GM21447 (cell line): ENCODE data around the gene TRAPPC10.
"Not testable (repeated sequence)": the region's sequence is repeated elsewhere in the genome, so short reads cannot be mapped to it uniquely, and the experiment has no call there.

Experiments used
- ATAC-seq: cut with Tn5 transposase; IDR thresholded peaks from one replicate; pipeline ENCODE4 v1.9.1; 2021; ENCODE audit not compliant: unreplicated experiment

The TRAPPC10 gene

DNA sequence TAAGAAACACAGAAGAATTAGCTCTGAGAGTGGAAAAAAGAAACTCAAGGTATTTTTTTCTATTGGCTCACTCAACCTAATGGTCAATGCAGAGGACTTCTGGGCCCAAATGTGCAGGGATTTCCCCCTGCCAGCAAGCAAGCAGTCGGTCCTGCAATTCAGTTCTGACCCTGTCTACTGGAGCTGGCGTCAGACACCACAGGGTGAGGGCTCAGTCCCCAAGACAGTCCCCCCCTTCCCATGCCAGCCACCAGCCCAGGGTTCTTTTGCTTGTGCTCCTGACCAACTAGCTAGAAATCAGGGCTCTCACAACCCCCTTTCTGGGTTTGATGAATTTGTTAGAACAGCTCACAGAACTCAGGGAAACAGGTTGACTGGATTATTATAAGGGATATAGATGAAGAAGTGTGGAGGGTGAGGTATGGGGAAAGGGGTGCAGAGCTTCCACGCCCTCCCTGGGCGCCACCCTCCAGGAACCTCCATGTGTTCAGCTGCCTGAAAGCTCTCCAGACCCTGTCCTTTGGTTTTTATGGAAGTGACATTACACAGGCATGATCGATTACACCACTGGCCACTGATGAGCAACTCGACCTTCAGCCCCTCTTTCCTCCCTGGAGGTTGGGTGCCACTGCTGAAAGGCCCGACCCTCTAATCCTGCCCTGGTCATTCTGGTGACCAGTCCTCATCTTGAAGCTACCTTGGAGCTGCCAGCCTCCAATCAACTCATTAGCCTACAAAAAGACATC is 72.6 kb downstream of the TRAPPC10 start:
- ATAC-seq = no peak

DNA sequence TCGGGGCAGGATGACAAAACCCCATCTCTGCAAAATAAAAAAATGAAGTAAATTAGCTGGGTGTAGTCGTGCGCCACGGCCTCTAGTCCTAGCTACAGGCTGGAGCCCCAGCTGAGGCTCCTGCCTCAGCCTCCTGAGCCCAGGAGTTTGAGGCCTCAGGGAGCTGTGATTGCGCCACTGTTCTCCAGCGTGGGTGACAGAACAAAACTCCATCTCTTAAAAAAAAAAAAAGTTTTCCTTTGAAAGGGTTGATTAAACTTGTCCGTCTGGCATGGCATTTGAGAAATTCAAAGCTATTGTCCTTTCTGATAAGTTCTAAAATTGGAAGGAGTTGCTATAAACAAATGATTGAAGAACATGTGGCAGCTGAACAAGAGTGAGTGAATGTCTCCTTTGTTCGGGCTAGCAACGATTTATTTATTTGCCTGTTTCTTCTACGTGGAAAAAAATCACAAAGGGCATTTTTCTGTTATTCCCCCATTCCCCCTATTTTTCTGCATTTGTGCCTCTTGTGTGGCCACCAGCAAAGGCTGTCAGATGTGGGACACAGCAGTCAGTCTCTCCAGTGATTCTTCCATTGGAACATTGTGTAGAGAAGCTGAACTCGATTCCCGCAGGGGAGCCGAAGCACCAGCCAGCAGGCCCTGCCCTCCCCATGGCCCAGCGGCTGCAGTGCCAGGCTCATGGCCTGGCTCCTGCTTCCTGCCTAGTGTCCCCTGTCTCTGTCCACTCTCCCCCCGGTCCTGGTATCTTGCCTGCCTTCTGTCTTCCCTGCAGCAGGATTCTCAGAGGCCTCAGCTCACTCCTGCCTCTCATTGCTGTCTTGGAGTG is 73.6 kb downstream of the TRAPPC10 start:
- ATAC-seq = no peak

DNA sequence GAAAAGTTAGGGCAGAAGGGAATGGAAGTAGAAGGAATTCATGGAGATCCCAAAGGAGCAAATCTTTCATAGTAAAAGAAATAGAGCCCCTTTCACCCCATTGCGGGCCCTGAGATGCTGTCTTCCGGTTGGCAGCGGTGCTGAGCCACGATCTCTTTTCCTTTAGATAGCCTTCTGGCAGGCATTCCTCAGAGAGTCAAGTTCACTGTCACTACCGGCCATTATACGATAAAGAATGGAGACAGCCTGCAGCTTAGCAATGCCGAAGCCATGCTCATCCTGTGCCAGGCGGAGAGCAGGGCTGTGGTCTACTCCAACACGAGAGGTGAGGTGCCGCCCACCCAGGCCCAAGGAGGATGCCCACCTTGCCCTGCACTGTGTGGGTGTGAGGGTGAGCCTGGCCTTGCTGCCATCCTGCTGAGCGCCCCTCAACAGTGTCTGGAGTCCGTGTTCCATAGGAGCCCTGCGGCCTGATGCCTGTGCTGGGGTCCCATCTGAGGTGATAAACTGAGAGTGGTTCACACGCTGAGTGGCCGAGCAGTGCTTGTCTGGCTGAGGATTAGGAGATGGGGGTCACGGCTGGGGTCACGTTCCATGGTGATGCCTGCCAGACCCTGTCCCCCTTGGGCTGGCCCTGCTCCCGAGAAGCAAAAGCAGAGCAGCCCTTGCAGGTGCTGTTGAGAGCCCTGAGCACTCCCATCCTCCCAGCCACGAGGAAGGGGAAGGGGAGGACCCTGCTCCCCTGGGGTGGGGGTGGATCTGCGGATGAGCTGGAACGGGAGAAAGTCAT is 74.7 kb downstream of the TRAPPC10 start:
- no peak for ATAC-seq

DNA sequence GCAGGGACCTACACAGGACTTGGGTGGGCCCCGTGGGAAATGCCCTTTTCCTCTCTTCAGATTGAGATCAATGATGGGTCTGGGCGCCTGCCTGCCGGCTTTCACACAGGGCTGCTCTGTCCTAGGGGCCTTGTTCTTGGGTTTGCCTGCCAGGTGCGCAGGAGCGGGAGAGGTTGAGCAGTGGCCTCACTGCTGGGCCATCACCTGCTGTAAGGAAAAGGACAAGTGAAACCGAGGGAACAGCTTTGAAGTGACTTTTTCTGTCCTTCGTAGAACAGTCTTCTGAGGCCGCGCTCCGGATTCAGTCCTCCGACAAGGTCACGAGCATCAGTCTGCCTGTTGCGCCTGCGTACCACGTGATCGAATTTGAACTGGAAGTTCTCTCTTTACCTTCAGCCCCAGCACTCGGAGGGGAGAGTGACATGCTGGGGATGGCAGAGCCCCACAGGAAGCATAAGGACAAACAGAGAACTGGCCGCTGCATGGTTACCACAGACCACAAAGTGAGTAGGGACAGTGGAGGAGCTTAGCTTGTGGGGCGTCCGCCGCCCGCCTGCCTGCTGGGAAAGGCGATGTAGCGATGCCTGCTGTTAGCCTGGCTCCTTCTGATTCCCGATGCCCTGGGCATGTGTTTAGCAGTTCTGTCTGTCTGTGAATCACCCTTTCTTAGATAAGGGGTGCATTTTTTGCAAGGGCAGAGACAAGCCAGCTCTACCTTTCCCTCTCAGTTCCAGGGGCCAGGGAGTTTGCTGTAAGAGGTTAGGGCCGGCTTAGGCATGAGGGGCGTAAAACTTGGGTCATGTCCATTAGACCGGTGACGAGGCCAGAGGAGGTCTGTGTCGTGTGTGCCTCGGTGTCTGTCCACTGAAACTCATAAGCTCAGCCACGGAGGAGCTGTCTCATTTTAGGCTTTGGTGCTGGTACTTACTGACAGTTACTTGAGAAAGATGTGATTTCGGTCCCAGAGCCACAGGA is 75.6 kb downstream of the TRAPPC10 start:
- ATAC-seq = no peak

DNA sequence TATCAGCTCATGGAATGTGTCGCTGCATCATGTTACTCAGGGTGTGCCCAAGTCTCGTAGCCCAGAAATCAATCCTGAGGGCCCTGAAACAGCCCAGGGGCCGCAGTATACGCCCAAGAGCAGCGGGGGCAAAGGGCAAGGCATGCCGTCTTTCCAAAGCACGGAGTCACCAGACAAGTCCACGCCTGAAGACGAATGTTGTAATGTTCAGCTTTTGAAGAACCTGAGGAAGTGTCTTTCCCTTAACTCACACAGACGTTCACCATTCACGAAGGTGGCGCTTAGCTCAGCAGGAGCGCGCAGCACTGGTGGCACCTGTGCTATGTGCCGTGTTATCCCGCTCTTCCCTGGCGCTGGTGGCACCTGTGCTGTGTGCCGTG is 76.3 kb downstream of the TRAPPC10 start:
- ATAC-seq = no peak

DNA sequence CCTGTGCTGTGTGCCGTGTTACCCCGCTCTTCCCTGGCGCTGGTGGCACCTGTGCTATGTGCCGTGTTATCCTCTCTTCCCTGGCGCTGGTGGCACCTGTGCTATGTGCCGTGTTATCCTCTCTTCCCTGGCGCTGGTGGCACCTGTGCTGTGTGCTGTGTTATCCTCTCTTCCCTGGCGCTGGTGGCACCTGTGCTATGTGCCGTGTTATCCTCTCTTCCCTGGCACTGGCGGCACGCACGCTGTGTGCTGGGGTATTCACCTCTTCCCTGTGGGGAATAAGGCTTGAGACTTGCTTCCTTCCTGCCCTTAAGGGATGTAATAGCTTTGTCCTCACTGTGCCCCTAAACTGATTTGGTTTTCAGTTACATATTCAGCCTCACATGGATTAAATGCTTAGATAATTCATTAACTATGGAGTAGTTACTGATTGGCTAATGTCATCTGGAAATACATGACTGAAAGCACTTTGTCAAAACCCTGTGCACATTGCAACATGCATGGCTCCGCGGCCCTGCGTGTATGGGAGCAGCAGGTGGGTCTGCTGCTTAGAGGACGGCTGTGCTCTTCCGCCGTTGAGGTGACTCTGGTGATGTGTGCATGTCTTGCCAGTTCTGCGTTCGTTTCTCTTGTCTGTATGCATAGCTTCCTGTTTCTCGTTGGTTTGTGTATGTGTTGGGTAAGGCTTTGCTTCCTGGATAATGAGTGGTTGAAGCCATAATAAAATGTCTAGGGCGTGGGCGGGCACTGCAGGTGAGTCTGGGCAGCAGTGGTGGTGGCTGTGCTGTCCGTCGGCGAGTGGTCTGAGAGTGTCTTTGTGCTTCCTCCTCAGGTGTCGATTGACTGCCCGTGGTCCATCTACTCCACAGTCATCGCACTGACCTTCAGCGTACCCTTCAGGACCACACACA is 77.1 kb downstream of the TRAPPC10 start:
- ATAC-seq = no peak

DNA sequence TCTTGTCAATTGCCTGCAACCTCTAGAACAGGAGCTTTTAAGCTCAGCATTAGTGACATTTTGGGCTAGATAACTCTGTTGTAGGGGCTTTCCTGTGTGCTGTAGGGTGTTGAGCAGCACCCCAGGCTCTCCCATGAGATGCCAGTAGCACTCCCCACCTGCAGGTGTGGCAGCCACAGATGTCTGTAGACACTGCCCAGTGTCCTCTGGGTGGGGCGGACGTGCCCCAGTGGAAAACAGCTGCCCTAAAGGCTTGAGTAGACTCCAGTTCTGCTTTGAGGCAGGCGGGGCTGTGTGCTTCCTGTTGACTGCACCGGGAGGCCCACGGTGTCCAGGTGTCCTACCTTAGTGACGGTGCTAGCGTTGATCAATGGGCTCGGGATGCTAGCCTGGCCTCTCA is 78.2 kb downstream of the TRAPPC10 start:
- ATAC-seq = no peak

DNA sequence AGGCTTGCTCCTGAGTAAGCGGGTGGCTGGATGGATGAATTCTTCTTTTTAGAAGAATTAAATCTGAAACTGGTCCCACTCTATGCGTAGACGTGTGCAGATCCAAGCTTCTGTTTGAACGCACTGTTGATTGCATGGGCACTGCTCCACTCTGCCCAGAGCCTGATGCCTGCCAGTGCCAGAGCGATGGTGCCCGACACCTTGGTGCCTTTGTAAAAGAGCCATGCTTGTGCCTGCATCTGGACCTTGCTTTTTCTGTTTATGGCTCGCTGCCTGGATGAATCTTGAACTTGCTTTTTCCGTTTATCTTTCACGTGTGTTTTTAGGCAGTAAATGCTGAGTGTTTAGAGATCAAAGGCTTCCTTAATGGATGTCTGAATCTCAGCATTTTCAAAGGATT is 80.1 kb downstream of the TRAPPC10 start:
- ATAC-seq = no peak

DNA sequence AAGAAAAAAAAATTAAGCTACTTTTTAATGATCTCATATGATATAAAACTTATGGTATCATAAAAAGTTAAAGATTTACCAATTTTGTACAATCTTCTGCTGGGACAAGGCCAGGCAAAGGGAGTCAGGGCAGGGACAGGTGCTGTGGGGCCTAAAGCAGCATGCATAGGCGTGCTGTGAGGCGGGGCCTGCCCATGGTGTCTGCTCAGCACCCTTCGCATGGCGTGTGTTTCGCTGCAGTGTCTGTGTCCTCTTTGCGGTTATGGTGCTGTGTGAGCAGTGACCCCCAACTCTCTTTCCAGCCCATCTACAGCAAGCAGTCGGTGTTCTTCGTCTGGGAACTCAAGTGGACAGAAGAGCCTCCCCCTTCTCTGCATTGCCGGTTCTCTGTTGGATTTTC is 81.7 kb downstream of the TRAPPC10 start:
- ATAC-seq = no peak

DNA sequence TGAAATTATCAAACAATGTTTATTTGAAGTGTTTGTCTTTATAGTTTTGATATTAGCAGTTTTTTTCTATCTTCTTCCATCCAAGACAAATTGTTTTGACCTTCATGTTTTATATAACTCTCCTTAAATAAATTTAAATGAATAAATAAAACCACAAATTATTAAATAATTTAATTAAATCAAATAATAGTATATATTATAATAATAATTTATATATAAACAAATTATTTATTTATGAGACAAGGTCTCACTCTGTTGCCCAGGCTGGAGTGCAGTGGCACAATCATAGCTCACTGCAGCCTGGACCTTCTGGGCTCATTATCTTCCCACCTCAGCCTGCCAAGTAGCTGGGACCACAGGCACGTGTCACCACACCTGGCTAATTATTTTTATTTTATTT is 82.7 kb downstream of the TRAPPC10 start:
- no peak for ATAC-seq

DNA sequence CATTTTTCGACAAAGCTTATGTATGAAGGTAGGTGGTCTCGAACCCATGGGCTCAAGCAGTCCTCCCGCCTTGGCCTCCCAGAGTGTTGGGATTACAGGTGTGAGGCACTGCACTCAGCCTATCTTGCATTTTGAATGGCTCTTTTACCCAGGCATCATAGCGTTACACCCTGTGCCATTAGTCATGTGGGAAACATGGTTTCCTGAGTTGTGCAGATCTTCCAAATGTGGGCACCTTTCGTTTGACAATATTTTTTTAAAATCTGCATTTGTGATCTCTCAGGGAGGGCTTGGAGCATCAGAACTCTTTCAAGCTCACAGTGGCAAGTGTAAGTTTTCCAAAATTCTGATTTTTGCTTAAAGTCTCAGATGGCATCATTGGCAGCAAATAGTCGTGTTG is 86.4 kb downstream of the TRAPPC10 start:
- not testable (repeated sequence) for ATAC-seq

DNA sequence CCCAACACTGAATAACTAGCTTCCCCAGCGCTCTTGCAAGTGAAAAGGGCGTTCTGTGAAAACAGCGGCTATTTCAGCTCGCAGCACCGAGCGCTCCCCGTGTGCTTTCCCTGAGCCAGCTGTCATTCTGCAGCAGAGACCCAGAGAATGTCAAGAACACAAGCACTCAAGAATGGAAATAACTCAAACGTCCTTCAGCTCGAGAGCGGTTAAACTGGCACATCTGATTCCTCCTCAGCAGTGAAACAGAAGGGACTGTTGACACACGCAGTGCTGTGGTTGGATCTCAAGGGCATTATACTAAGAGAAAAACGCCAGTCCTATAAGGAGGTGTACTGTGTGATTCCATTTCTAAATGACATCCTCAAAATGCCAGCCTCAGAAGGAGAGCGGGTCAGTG is 86.9 kb downstream of the TRAPPC10 start:
- ATAC-seq = not testable (repeated sequence)

DNA sequence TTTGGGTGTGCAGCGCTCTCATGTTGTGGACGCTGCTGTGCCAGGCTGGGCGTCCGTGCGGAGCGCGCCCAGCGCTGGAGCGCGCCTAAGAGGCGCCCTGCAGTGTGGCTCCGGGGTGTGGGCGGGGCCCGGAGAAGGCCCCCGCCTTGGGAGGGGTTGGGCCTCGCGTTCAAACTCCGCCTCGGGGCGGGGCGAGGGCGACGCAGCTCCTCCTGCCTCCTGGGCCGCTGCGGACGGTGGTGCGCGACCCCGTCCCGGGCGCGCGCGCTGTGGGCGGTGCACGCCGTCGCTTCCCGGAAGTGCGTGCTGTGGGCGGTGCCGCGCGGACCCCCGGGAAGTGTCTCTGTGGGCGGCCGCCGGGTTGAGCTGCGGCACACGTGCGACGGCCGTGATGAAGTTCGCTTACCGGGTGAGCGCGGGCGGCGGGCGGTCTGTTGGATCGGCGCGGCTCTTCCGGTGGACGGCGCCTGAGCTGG is 95.0 kb downstream of the TRAPPC10 start, which contains the start of gene PWP2:
TSS of gene PWP2 (plus strand) at position 374 of the 476 bp plus-strand sequence. CDS start at position 392, 18 bp downstream.
- peak; percentile 81 for ATAC-seq

DNA sequence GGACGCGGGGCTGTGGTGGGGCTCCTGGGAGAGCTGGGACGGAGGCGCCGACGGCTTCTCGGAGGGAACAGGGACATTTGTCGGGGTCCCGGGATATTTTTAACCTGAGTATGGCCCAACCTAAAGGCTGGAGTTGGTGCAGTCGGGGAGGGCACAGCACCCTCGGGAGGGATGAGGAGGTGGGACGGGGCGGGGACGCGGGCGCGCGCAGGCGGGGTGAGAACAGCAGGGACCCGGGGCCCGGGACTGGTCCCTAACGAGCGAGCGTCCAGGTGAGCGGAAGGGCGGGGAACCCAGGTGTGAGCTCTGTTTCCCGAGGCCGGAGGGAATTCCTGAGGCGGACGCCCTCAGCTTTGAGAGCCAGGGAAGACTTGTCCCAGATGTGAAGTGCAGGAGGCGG is 95.5 kb downstream of the TRAPPC10 start:
- ATAC-seq = not testable (repeated sequence)

DNA sequence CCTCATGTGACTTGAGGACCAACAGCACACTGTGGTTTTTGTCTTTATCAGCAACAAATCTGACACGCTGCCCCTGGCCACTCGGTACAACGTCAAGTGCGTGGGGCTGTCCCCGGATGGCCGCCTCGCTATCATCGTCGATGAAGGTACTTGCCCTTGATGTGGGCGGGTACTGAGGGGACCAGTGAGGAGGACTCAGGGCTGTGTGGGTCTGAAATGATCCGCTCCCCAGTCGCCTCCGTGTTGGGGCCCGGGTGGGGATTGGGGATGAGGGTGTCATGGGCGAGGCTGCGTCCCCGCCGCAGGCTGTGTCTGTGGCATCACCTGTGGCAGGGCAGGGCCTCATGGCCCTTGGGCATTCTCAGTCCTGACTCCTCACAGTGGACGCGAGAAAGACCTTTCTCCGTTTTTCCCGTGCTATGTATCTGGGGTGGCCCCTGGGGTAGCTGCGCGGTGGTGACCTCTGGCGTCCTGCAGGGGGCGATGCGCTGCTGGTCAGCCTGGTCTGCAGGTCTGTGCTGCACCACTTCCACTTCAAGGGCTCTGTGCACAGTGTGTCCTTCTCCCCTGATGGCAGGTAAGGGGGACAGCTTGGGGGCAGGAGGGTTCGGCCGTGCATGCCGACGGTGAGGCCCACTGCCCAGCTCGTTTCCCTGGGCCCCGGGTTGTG is 101.7 kb downstream of the TRAPPC10 start:
- ATAC-seq = not testable (repeated sequence)

DNA sequence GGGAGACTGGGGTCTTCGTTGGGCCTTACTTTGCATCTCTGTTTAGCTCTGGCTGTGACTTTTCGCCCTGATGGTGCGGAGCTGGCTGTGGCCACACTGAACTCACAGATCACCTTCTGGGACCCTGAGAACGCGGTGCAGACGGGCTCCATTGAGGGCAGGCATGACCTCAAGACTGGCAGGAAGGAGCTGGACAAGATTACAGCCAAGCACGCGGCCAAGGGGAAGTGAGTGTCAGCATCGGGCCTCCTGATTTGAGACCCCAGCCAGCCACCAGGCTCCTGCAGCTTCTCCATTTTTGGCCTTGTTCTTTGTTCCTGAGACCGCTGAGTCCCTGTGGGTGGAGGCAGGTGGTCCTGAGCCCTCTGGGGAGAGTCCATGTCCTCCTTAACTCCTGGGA is 110.0 kb downstream of the TRAPPC10 start:
- ATAC-seq = not testable (repeated sequence)

DNA sequence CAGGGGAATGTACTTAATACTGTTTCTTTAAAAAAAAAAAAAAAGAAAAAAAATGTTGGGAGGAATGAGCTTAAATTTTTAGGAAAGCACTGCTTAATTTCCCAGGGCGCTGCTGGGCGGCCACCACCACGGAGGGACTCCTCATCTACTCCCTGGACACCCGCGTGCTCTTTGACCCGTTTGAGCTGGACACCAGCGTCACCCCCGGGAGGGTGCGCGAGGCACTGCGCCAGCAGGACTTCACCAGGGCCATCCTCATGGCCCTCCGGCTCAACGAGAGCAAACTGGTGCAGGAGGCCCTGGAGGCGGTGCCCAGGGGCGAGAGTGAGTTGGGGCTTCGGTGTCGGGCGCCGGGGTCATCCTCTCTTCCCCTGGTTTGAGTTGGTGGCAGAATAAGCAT is 115.7 kb downstream of the TRAPPC10 start:
- ATAC-seq = not testable (repeated sequence)

DNA sequence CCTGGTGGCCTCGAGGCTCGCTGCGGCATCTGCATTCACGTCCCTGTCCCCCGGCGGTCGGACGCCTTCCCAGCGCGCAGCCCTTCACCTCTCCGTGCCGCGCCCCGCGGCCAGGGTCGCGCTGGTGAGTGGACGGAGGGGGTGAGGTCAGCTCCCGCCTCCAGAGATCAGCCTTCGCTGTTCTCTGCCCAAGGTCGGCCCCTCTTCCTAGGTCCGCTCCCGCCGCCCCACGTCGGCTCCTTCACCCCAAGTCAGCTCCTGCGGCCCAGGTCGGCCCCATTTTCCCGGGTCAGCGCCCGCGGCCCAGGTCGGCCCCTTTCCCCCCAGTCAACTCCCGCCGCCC is 121.6 kb downstream of the TRAPPC10 start:
- not testable (repeated sequence) for ATAC-seq

DNA sequence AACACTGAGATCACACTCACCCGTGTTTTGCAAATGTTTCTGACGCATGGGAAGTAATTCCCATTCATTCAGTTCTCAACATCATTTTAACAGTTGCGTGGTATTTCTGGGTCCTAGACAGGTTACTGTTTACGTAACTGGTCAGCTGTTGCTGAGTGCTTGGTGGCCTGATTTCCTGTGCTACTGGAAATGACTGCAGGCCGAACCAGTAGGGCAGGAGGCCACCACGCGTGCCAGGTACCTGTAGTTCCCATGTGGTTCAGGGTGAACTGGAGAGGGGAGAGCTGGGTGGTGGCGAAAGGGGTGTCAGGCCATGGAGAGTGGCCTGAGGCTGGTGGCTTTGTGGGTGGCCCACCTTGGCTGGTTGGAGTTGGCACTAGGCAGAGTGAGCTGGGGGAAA is 122.6 kb downstream of the TRAPPC10 start:
- not testable (repeated sequence) for ATAC-seq
